GM18519 (cell line): ENCODE results near the gene LOXL1.
A peak's percentile ranks its signal among the peaks of the same experiment; 100 is the strongest.

Source experiments
- ATAC-seq: cut with Tn5 transposase; IDR thresholded peaks from one replicate; pipeline ENCODE4 v1.9.1; 2021; ENCODE audit warnings: mild to moderate bottlenecking, moderate library complexity; ENCODE audit not compliant: unreplicated experiment, low FRiP score

Gene LOXL1

DNA sequence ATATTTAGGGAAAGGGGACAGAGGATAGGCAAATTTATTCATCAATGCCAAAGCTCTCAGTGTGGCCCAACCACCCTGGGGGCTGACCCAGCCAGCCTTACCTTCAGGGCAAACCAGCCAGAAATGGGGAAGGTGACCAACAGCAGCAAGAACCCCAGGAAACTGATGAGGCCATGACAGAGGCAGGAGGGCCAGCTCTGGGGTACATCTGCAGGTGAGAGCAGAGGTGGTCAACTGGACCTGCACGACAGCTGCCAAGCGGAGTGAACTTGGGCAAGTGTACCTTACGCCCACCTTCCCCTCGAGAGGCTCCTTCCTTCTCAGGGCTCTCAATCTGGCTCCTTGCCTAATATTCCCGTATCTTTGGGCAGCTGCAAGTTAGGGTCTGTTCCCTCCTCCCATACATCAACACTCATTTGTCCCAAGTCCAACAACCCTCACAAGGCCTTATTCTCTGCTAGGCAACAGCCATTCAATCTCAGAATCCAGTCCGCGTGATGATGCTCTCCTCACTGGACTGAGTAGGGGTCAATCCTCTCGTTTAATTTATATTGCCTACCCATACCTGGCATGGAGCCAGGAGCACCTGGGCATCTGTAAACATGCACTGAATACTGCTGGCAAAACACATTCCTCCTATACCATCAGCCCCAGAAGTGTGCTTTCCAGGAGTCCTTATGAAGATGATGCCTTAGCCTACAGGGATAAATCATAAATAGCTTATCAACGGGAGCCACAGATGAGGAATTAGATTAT, 64.2 kb downstream of the LOXL1 start:
- no peak for ATAC-seq

DNA sequence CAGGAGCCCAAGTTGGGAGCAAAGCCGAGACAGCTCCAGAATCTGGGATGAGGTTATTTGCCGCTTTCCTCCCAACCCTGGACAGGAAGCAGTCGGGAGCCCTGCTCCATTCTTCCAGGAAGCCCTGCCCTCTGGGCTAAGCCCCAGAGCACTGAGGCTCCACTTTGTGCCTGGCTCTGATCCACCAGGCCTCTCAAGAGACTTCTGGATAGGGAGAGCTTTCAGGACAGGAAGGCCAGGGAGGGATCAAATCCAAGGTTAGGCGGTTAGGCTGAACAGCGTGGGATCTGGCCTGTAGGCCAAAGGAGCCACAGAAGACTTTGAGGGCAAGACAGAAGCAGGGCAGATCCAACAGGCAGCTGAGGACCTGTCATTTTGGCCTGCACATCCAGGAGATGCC, 65.0 kb downstream of the LOXL1 start:
- ATAC-seq = no peak

DNA sequence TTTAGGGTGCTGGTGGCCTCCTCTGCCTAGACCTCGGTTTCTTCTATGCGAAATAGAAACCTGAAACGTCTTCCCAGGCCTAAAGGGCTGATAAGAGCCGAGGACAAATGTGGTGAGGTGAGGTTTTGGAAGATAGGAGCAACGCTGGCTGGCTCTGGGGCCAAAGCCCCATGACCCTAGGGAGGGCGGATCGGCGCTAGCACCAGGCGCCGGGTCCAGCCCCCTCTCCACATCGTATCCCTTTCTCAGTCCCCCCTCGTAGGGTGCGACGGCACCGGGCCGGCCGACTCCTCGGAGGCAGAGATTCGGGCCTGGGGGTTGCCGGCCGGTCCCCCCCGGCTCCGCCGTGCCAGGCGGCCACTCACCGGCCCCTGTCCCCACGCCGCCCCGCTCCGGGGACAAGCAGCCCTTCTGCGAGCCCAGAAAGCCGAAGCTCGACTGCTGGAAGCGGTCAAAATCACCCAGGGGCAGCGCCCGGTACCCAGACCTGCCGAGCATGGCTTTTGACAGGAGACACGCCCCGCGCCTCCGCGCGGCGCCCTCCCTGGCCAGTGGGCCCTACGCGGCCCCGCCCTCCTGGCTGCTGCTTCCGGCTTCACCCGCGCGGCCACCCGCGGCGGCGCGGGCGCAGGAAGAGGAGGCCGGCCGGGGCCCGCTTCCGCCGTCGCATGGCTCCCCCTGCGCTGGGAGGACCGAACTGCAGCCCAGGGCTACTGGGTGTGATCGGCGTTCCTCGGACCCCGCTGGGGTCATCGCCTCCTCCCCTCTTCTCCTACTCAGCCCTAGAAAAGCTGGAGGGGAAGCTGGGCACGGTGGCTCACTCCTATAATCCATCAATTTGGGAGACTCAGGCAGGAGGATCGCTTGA, 65.7 kb downstream of the LOXL1 start, which contains the start of gene STOML1:
TSS of gene STOML1 (minus strand) at position 570 of the 868 bp plus-strand sequence. CDS start at position 498, 72 bp downstream.
- ATAC-seq = peak; percentile 69

DNA sequence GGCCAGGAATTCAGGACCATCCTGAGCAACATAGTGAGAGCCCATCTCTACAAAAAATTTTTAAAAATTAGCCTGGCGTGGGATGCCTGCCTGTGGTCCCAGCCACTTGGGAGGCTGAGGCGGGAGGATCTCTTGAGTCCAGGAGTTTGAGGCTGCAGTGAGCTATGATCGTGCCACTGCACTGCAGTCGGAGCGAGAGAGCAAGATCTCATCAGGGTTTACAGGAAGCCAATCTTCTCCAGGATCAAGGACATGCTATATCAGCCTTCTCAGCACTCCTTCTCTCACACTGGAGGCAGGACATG, 66.3 kb downstream of the LOXL1 start:
- no peak for ATAC-seq

DNA sequence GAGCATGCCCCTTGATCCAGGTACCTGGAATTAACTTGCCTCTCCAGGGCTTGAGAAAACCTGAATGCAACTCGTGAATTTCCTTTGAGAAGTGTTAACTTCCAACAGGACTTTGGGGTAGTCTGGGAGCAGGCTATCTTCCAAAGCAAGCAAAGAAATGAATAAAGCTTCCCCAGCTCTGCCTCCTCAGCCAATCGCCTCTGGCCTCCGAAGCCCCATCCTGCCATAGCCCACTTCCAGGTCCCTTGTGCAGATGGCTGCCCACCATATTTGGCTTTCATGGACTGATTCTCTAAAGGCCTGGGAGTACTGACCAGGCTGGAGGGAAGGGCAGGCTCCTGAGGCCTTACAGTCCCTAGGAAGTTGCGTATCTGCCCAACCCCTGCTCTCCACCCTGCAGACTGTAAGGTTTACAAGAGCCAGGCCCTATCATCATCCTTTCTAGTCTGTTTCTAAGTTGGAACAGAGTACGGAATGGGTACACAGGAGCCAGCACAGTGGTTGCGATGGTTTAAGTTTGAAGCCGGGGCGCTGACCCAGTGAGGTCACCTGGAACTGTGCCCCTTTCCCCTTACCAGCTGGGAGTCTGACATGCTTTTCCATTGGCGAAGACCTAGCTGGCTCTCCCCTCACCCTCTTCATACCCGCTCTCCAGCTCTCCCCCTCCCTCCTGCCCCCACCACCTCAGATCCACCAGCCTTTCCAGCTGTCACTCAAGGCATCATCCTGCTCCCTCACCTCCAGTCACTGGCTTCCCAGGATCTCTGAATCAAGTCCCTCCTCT, 67.1 kb downstream of the LOXL1 start:
- ATAC-seq = no peak

DNA sequence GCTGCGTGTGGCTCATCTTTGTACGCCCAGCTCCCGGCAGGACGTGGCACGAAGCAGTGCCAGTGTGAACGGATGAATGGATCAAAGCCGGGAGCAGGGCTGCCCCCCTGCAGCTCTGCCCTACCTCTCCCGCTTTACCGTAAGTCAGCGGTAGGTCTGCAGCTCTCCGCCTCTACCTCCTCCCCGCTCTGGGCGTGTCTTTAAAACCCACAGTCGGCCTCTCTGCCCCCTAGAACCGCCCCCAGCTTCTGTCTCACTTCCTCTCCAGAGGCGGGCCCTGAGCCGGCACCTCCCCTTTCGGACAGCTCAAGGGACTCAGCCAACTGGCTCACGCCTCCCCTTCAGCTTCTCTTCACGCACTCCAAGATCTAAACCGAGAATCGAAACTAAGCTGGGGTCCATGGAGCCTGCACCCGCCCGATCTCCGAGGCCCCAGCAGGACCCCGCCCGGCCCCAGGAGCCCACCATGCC, 68.2 kb downstream of the LOXL1 start, which contains the start of gene PML:
TSS of gene PML (plus strand) at position 304 of the 471 bp plus-strand sequence. CDS start at position 401, 97 bp downstream.
- ATAC-seq = peak; percentile 34

DNA sequence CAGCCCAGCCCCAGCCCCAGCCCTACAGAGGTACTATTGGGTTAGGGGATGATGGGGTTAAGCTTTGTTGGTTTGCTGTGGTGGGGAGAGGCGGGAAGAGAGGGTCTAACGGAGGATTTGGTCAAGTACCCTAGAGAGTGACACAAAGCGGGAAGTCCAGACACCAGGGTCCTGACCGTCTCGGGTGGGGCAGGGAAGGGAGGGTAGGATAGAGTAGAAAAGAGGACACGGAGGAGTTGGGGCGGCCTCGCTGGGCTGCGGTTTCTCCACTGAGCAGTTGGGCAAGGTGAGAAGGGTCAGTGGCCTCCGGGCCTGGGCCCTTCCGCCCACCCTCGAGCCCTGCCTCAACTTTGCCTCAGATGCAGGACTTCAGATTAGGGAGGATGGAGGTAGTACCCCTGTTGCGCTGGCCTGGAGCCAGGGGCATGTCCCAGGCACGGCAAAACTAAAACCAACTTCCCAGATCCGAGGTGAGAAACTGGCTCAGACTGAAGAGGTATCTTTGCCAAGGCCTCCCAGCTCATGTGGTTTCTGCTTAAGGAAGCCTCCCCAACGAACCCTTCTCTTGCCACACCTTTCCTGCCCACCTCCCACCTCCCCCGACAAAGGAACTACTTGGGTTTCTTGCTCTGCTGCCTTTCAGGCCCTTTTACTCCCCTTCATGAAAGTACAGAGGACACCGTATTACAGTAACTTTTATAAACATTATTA, 68.8 kb downstream of the LOXL1 start:
- no peak for ATAC-seq

DNA sequence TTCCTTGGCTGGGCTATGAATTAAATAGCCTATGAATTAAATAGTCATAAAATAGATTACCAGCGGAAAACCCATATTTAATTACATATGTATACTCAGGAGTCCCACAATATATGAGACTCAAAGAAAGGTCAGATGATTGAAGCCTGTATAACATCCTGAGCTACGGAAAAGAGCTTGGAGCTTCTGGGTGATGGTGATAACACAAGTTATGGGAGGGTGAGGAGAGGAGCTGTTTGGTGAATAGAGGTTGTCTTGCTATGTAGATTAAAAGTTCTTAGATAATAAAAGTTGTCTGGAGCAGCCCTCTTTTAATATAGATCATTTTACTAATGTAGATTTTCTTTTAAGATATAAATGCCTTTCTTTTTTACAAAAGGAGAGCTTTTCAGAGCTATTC, 70.0 kb downstream of the LOXL1 start:
- no peak for ATAC-seq

DNA sequence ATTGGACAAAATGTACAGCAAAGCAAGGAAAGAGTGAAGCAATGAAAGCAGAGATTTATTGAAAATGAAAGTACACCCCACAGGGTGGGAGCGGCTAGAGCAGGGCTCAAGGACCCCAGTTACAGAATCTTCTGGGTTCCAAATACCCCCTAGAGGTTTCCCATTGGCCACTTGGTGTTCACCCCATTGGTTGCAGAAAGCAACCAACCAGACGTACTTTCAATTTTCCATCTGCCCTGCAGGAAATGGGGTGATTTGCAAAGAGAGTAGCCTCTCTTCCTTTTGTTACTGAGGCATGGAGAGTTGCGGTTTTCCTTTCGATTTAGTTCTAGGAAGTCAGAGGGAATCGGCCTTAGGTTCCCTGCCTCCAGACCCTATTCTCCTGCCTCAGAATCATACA, 70.7 kb downstream of the LOXL1 start:
- ATAC-seq = no peak

DNA sequence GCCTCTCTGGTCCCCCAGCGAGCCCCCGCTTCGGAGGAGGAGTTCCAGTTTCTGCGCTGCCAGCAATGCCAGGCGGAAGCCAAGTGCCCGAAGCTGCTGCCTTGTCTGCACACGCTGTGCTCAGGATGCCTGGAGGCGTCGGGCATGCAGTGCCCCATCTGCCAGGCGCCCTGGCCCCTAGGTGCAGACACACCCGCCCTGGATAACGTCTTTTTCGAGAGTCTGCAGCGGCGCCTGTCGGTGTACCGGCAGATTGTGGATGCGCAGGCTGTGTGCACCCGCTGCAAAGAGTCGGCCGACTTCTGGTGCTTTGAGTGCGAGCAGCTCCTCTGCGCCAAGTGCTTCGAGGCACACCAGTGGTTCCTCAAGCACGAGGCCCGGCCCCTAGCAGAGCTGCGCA, 71.7 kb downstream of the LOXL1 start:
- no peak for ATAC-seq
